Panc1 (cell line): ENCODE measurements around the gene PDCL3. TPM values are rescaled to one million over a fixed set of nuclear protein-coding genes. Genes with fewer than 3 reads are reported as not detected.

ENCODE experiments used
- ATAC-seq: fragments of 200-7000 bp; cut with Tn5 transposase; 2 replicates; pipeline ENCODE4 v1.9.1; 2020; ENCODE audit warnings: mild to moderate bottlenecking, moderate library complexity
- BruUV-seq: library from RNA; stranded (reverse); fragments of 400-500 nt; replicated peaks from 2 replicates; lab custom pipeline; 2021; lab: Mats Ljungman, UMichigan
- CTCF ChIA-PET: fragments of 300-600 bp; sonication (Branson Sonifier 250); formaldehyde crosslinking; loops from one replicate; lab custom pipeline; 2022; ENCODE audit warnings: antibody characterized with exemption; lab: Charles Lee
- POLR2A ChIA-PET: fragments of 300-600 bp; sonication (Branson Sonifier 250); formaldehyde crosslinking; loops from one replicate; lab custom pipeline; 2022; ENCODE audit warnings: antibody characterized with exemption; lab: Charles Lee
- DNase-seq: peaks from one replicate; pipeline ENCODE4 v3.0.0-alpha.2; 2010; ENCODE audit warnings: low read depth, low spot score
- H3K27ac ChIP-seq: 2 replicates; pipeline ENCODE4 v1.5.1; 2011; ENCODE audit warnings: mild to moderate bottlenecking, low read length, inconsistent platforms
- H3K27me3 ChIP-seq: fragments of 200-500 bp; sonication (Bioruptor generic); 2 replicates; pipeline ENCODE4 v1.6.0; 2014; ENCODE audit warnings: low read length, inconsistent platforms; ENCODE audit not compliant: control insufficient read depth, insufficient read depth
- H3K36me3 ChIP-seq: fragments of 200-500 bp; sonication (Bioruptor generic); 2 replicates; pipeline ENCODE4 v1.5.1; 2014; ENCODE audit warnings: inconsistent platforms, mild to moderate bottlenecking, low read length, moderate library complexity; ENCODE audit not compliant: control insufficient read depth, insufficient read depth
- H3K4me1 ChIP-seq: 2 replicates; pipeline ENCODE4 v1.5.1; 2011; ENCODE audit warnings: inconsistent platforms, mild to moderate bottlenecking, low read length, moderate library complexity; ENCODE audit not compliant: control insufficient read depth, insufficient read depth
- H3K4me3 ChIP-seq, 2 experiments: 2 replicates each; pipeline ENCODE4 v1.5.1; 2011 to 2012; ENCODE audit warnings: low read depth in 2 of 2, low read length in 2 of 2, mild to moderate bottlenecking in 2 of 2, inconsistent platforms in 1 of 2, moderate library complexity in 1 of 2
- H3K9me3 ChIP-seq: fragments of 200-500 bp; sonication (Bioruptor generic); 2 replicates; pipeline ENCODE4 v1.5.1; 2014; ENCODE audit warnings: low read depth, mild to moderate bottlenecking, inconsistent platforms, low read length, moderate library complexity; ENCODE audit not compliant: control insufficient read depth, insufficient read depth
- POLR2AphosphoS5 ChIP-seq: IDR thresholded peaks from 2 replicates; pipeline ENCODE4 v1.6.1; 2012; ENCODE audit warnings: mild to moderate bottlenecking, low read depth, low read length, moderate library complexity
- SIN3A ChIP-seq: IDR thresholded peaks from 2 replicates; pipeline ENCODE4 v1.6.1; 2012; ENCODE audit warnings: low read depth, mild to moderate bottlenecking, low read length, moderate library complexity, borderline replicate concordance; ENCODE audit not compliant: insufficient read depth
- TCF7L2 ChIP-seq: IDR thresholded peaks from 2 replicates; pipeline ENCODE4 v1.6.1; 2011; ENCODE audit warnings: mild to moderate bottlenecking, low read depth, low read length, inconsistent platforms
- in situ Hi-C: cut with HindIII; loops from 2 replicates; pipeline ENCODE4 v1.10.0; 2016; ENCODE audit warnings: low sequenced_read_pairs, low pct_unique_long_range_greater_than_20kb
- intact Hi-C: fragments of 100-400 bp; cut with micrococcal nuclease; formaldehyde crosslinking; loops from one replicate; pipeline ENCODE4 v1.10.0; 2022; ENCODE audit not compliant: unreplicated experiment
- total RNA-seq: library from RNA; stranded (reverse); gene quantifications from one replicate; pipeline ENCODE4 v1.2.1, GENCODE V29; 2021; ENCODE audit not compliant: unreplicated experiment
- TF ChIP-seq, protein P1 (sequence below): fragments of 450-650 bp; IDR thresholded peaks from 2 replicates; pipeline ENCODE4 v1.5.1; 2017; ENCODE audit warnings: mild to moderate bottlenecking
- TF ChIP-seq, protein P2 (sequence below), 2 experiments: IDR thresholded peaks; 2 replicates each; pipeline ENCODE4 v1.6.1; 2011 to 2012; ENCODE audit warnings: low read depth in 2 of 2, control low read depth in 1 of 2, low read length in 1 of 2, mild to moderate bottlenecking in 1 of 2, moderate library complexity in 1 of 2; ENCODE audit not compliant: insufficient read depth in 1 of 2

The PDCL3 gene
- total RNA-seq, 1 experiment from 2014 or later = 43.1 TPM

GRCh38 chr2:100584816-100585215 is 22.0 kb downstream of the PDCL3 start:
- BruUV-seq = no TSS peak
- in situ Hi-C loops (no loop called here), intact Hi-C loops (no loop called here)
- DNase-seq = no peak
- Histone ChIP-seq H3K4me1 (no peaks in the 10 kb centered on the region), H3K9me3 (no peaks in the 10 kb centered on the region), H3K27me3 (no peaks in the 10 kb centered on the region), H3K27ac (no peak overlapping the region), H3K4me3 (no peak overlapping the region), H3K36me3 (no peaks in the 10 kb centered on the region)
- no peak for ATAC-seq
- ChIA-PET POLR2A (no interaction called here), CTCF (no interaction called here)
- TF ChIP-seq, protein P1, sequence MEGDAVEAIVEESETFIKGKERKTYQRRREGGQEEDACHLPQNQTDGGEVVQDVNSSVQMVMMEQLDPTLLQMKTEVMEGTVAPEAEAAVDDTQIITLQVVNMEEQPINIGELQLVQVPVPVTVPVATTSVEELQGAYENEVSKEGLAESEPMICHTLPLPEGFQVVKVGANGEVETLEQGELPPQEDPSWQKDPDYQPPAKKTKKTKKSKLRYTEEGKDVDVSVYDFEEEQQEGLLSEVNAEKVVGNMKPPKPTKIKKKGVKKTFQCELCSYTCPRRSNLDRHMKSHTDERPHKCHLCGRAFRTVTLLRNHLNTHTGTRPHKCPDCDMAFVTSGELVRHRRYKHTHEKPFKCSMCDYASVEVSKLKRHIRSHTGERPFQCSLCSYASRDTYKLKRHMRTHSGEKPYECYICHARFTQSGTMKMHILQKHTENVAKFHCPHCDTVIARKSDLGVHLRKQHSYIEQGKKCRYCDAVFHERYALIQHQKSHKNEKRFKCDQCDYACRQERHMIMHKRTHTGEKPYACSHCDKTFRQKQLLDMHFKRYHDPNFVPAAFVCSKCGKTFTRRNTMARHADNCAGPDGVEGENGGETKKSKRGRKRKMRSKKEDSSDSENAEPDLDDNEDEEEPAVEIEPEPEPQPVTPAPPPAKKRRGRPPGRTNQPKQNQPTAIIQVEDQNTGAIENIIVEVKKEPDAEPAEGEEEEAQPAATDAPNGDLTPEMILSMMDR = no peak
- no peak for TF ChIP-seq SIN3A
- TF ChIP-seq POLR2AphosphoS5 = no peak
- TF ChIP-seq, protein P2, sequence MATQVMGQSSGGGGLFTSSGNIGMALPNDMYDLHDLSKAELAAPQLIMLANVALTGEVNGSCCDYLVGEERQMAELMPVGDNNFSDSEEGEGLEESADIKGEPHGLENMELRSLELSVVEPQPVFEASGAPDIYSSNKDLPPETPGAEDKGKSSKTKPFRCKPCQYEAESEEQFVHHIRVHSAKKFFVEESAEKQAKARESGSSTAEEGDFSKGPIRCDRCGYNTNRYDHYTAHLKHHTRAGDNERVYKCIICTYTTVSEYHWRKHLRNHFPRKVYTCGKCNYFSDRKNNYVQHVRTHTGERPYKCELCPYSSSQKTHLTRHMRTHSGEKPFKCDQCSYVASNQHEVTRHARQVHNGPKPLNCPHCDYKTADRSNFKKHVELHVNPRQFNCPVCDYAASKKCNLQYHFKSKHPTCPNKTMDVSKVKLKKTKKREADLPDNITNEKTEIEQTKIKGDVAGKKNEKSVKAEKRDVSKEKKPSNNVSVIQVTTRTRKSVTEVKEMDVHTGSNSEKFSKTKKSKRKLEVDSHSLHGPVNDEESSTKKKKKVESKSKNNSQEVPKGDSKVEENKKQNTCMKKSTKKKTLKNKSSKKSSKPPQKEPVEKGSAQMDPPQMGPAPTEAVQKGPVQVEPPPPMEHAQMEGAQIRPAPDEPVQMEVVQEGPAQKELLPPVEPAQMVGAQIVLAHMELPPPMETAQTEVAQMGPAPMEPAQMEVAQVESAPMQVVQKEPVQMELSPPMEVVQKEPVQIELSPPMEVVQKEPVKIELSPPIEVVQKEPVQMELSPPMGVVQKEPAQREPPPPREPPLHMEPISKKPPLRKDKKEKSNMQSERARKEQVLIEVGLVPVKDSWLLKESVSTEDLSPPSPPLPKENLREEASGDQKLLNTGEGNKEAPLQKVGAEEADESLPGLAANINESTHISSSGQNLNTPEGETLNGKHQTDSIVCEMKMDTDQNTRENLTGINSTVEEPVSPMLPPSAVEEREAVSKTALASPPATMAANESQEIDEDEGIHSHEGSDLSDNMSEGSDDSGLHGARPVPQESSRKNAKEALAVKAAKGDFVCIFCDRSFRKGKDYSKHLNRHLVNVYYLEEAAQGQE (IDR thresholded peaks at IDR 0.05; ENCODE audit: insufficient read depth in 1 of 2, low read depth in 2 of 2, low read length in 1 of 2) = no peak
- TF ChIP-seq TCF7L2 = no peak

DNA sequence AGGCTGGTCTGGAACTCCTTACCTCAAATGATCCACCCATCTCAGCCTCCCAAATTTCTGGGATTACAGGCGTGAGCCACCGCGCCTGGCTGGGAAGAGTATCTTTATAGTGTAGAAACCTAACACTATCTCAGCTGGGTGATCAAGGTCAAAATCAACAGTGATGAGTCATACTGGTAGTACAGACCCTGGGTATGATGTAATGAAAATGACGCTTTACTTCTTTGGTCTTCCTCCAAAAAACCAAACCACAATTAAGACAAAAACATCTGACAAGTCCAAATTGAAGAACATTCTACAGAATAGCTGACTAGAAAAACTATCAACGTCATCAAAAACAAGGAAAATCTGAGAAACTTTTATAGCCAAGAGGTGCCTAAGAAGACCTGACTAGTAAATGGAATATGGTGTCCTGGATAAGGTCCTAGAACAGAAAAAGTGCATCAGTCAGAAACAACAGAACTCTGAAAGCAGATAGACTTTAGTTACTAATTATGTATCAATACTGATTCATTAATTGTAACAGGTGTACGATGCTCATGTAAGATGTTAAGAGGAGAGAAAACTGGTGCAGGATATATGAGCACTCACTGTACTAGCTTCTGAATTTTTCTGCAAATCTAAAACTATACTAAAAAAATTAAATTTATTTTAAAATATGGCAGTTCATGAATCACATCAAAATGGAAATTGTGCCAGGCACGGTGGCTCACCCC is 25.4 kb downstream of the PDCL3 start:
- Histone ChIP-seq H3K27me3 (no peaks in the 10 kb centered on the region), H3K36me3 (no peaks in the 10 kb centered on the region), H3K9me3 (no peaks in the 10 kb centered on the region), H3K4me1 (no peaks in the 10 kb centered on the region), H3K27ac (no peak overlapping the region), H3K4me3 (no peak overlapping the region)
- TF ChIP-seq SIN3A (no peak), POLR2AphosphoS5 (no peak), TCF7L2 (no peak)
- TF ChIP-seq, protein P2 (IDR thresholded peaks at IDR 0.05; ENCODE audit: insufficient read depth in 1 of 2, low read depth in 2 of 2, low read length in 1 of 2) = no peak
- TF ChIP-seq, protein P1 = no peak
- intact Hi-C loops = no loop called here
- no peak for ATAC-seq
- ChIA-PET CTCF (interaction anchor here (0.6 kb wide), 1 partner anchor 314 kb away, joined by 3 read pairs; no protein-coding TSS in a partner anchor), POLR2A (no interaction called here)
- in situ Hi-C loops = no loop called here
- BruUV-seq = no TSS peak
- DNase-seq = no peak
